Keratinocyte (primary cell): ENCODE results near the gene TNFRSF11A. TPM values are rescaled to one million over a fixed set of nuclear protein-coding genes. Genes with fewer than 3 reads are reported as not detected.

Source experiments
- DNase-seq: peaks from one replicate; pipeline ENCODE4 v3.0.0-alpha.2; 2011; ENCODE audit warnings: low read depth, missing footprints, low spot score
- FAIRE-seq: peaks from 2 replicates; lab custom pipeline; 2011; peaks lifted over from hg19 to GRCh38; lab: Jason Lieb, UNC
- H2AFZ ChIP-seq: 2 replicates; pipeline ENCODE4 v1.6.0; 2012; ENCODE audit warnings: low read length, control low read depth, inconsistent platforms; ENCODE audit not compliant: control insufficient read depth
- H3K27ac ChIP-seq: 2 replicates; pipeline ENCODE4 v1.5.1; 2011; ENCODE audit warnings: low read length; ENCODE audit not compliant: control insufficient read depth, insufficient read depth
- H3K27me3 ChIP-seq: 3 replicates; pipeline ENCODE4 v1.6.0; 2011; ENCODE audit warnings: low read length; ENCODE audit not compliant: control insufficient read depth, insufficient read depth; ENCODE audit errors: extremely low read depth
- H3K36me3 ChIP-seq, 2 experiments: 2 replicates in 1 of 2; 3 replicates in 1 of 2; pipeline ENCODE4 v1.5.1; 2011; ENCODE audit warnings: low read length in 2 of 2, mild to moderate bottlenecking in 1 of 2; ENCODE audit not compliant: control insufficient read depth in 2 of 2, insufficient read depth in 2 of 2; ENCODE audit errors: extremely low read depth in 1 of 2
- H3K4me1 ChIP-seq: 3 replicates; pipeline ENCODE4 v1.5.1; 2011; ENCODE audit warnings: low read length; ENCODE audit not compliant: control insufficient read depth, insufficient read depth; ENCODE audit errors: extremely low read depth
- H3K4me2 ChIP-seq: 3 replicates; pipeline ENCODE4 v1.6.0; 2011; ENCODE audit warnings: low read depth, low read length; ENCODE audit not compliant: control insufficient read depth, insufficient read depth; ENCODE audit errors: extremely low read depth
- H3K4me3 ChIP-seq, 3 experiments: fragments of 200-600 bp in 1 of 3; sonication (generic) in 1 of 3; 2 replicates in 2 of 3; 3 replicates in 1 of 3; pipeline ENCODE4 v1.5.1; 2011 to 2016; ENCODE audit warnings: low read length in 3 of 3, mild to moderate bottlenecking in 3 of 3, control low read depth in 2 of 3, inconsistent platforms in 1 of 3, low read depth in 1 of 3, mixed read lengths in 1 of 3, mixed run types in 1 of 3, moderate library complexity in 1 of 3; ENCODE audit not compliant: control insufficient read depth in 2 of 3, insufficient read depth in 2 of 3; ENCODE audit errors: extremely low read depth in 1 of 3
- H3K79me2 ChIP-seq: 2 replicates; pipeline ENCODE4 v1.6.0; 2012; ENCODE audit warnings: low read length; ENCODE audit not compliant: control insufficient read depth, insufficient read depth
- H3K9ac ChIP-seq: 3 replicates; pipeline ENCODE4 v1.6.0; 2011; ENCODE audit warnings: low read length; ENCODE audit not compliant: control insufficient read depth, insufficient read depth; ENCODE audit errors: extremely low read depth
- H3K9me1 ChIP-seq: 3 replicates; pipeline ENCODE4 v1.6.0; 2011; ENCODE audit warnings: low read length; ENCODE audit not compliant: control insufficient read depth, insufficient read depth; ENCODE audit errors: extremely low read depth
- H3K9me3 ChIP-seq: 2 replicates; pipeline ENCODE4 v1.5.1; 2012; ENCODE audit warnings: low read depth, low read length; ENCODE audit not compliant: control insufficient read depth
- H4K20me1 ChIP-seq: 3 replicates; pipeline ENCODE4 v1.6.0; 2011; ENCODE audit warnings: low read length; ENCODE audit not compliant: control insufficient read depth, insufficient read depth; ENCODE audit errors: extremely low read depth
- EZH2 ChIP-seq: IDR thresholded peaks from one replicate; pipeline ENCODE4 v1.6.1; 2012; ENCODE audit warnings: inconsistent platforms, mild to moderate bottlenecking, low read length, moderate library complexity
- dilution Hi-C: fragments of 300-500 bp; cut with MboI; formaldehyde crosslinking; loops from one replicate; pipeline ENCODE4 v1.7.0; 2020; ENCODE audit warnings: low sequenced_read_pairs; ENCODE audit not compliant: extremely low pct_ligation_motif_present
- polyA plus RNA-seq, 5 experiments: library from polyadenylated mRNA; depleted of rRNA in 3 of 5; stranded (reverse) in 3 of 5; stranded (forward) in 1 of 5; unstranded in 1 of 5; fragments of >200 nt; gene quantifications; 1 replicate in 1 of 5; 2 replicates in 3 of 5; 3 replicates in 1 of 5; pipeline versions ENCODE4 v1.2.1 to v1.2.3, GENCODE V29; 2011 to 2012; ENCODE audit warnings: missing spikeins in 2 of 5, low read depth in 1 of 5, low replicate concordance in 1 of 5
- TF ChIP-seq, protein P1 (sequence below), 3 experiments: IDR thresholded peaks in 1 of 3; conservative IDR thresholded peaks in 1 of 3; optimal IDR thresholded peaks in 1 of 3; 2 replicates in 2 of 3; 3 replicates in 1 of 3; pipeline versions ENCODE3 to v1.5.1; 2011; ENCODE audit warnings: low read length in 3 of 3, mild to moderate bottlenecking in 3 of 3, moderate library complexity in 2 of 3, control low read depth in 1 of 3, inconsistent platforms in 1 of 3; ENCODE audit not compliant: insufficient read depth in 2 of 3; ENCODE audit errors: extremely low read depth in 1 of 3

Gene TNFRSF11A
- polyA plus RNA-seq, 1 donor (not counting 4 experiments of a cell fraction or from before 2014, with no cell fraction given) = 0.51 TPM

DNA sequence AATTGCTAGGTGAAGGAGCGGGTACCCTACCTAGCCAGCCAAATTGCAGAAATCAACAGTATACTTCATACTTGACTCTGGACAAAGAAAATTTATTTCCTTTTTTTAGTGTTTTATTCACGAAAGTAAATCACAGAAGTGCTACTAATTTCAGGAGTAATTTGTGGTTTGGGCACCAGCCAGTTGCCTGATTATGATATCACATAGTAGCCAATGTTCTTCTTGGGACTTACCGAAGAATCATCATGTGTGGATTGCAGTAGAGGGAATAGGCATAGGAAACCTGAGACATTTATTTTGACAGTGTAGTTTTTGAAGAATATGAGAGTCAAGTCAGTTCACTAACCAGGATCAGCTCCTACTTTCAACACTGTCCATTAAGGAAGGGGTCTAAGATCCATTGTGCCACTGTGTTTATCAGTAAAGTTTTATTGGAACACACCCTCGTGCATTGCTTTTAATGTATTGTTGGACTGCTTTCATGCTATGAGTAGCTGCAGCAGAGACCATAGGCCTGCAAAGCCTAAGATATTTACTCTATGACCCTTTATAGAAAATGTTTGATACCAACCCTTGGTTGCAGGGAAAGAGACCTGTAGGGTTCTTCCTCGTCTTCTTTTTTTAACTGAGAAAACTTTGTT lies 32.1 kb downstream of the TNFRSF11A start:
- no peaks in the 10 kb centered on the region for H3K4me1 ChIP-seq
- no peak overlapping the region for H3K4me2 ChIP-seq
- no peaks in the 10 kb centered on the region for H4K20me1 ChIP-seq
- no peak overlapping the region for H3K9ac ChIP-seq
- FAIRE-seq (no peak), DNase-seq (no peak)
- no peaks in the 10 kb centered on the region for H3K27me3 ChIP-seq
- TF ChIP-seq, protein P1, sequence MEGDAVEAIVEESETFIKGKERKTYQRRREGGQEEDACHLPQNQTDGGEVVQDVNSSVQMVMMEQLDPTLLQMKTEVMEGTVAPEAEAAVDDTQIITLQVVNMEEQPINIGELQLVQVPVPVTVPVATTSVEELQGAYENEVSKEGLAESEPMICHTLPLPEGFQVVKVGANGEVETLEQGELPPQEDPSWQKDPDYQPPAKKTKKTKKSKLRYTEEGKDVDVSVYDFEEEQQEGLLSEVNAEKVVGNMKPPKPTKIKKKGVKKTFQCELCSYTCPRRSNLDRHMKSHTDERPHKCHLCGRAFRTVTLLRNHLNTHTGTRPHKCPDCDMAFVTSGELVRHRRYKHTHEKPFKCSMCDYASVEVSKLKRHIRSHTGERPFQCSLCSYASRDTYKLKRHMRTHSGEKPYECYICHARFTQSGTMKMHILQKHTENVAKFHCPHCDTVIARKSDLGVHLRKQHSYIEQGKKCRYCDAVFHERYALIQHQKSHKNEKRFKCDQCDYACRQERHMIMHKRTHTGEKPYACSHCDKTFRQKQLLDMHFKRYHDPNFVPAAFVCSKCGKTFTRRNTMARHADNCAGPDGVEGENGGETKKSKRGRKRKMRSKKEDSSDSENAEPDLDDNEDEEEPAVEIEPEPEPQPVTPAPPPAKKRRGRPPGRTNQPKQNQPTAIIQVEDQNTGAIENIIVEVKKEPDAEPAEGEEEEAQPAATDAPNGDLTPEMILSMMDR (optimal IDR thresholded peaks at IDR 0.05 in 1 of 3, IDR thresholded peaks at IDR 0.05 in 1 of 3, conservative IDR thresholded peaks at IDR 0.05 in 1 of 3; ENCODE audit: extremely low read depth in 1 of 3, insufficient read depth in 2 of 3, low read length in 3 of 3) = no peak
- no peak for TF ChIP-seq EZH2
- H3K4me3 ChIP-seq = no peak overlapping the region
- no peak overlapping the region for H3K27ac ChIP-seq
- no peaks in the 10 kb centered on the region for H3K79me2 ChIP-seq
- no peaks in the 10 kb centered on the region for H3K36me3 ChIP-seq
- no peak overlapping the region for H2AFZ ChIP-seq
- H3K9me3 ChIP-seq = no peaks in the 10 kb centered on the region
- H3K9me1 ChIP-seq = no peaks in the 10 kb centered on the region
- dilution Hi-C loops = no loop called here

DNA sequence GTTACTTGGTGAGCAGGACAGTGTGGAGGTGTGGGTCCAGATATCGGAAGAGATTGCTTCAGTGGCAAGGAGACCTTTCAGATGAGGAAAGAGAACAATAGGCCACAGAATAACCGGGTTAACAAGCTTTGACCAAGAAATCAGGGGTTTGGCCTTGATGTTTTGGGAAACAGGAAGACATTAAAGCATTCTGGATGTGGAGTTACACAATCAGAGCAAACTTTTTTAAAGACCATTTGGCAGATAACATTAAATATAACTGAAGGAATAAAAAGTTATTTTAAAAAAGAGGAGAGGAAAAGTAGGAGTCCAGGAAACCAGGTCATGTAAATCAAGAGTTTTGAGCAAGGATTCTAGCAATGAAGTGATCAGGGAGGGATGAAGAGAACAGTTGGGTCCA lies 35.7 kb downstream of the TNFRSF11A start:
- dilution Hi-C loops = no loop called here
- FAIRE-seq = no peak
- no peak overlapping the region for H3K4me2 ChIP-seq

More for the DNA sequence above, 35.7 kb downstream of the TNFRSF11A start:
- Histone ChIP-seq H3K9me1 (no peaks in the 10 kb centered on the region), H3K36me3 (no peaks in the 10 kb centered on the region), H4K20me1 (no peaks in the 10 kb centered on the region), H3K4me3 (no peak overlapping the region), H3K9me3 (no peaks in the 10 kb centered on the region), H2AFZ (no peak overlapping the region), H3K27me3 (no peaks in the 10 kb centered on the region), H3K9ac (no peak overlapping the region), H3K4me1 (no peaks in the 10 kb centered on the region), H3K79me2 (no peaks in the 10 kb centered on the region), H3K27ac (no peak overlapping the region)
- DNase-seq = no peak
- TF ChIP-seq, protein P1 (optimal IDR thresholded peaks at IDR 0.05 in 1 of 3, IDR thresholded peaks at IDR 0.05 in 1 of 3, conservative IDR thresholded peaks at IDR 0.05 in 1 of 3; ENCODE audit: extremely low read depth in 1 of 3, insufficient read depth in 2 of 3, low read length in 3 of 3) = no peak
- TF ChIP-seq EZH2 = no peak
